PC-3 (cell line): Measurements from ENCODE around the gene CDK18. TPM values are rescaled to one million over a fixed set of nuclear protein-coding genes. Genes with fewer than 3 reads are reported as not detected.

ENCODE experiments used
- ATAC-seq: fragments of 200-7000 bp; cut with Tn5 transposase; 2 replicates; pipeline ENCODE4 v1.9.1; 2020; ENCODE audit warnings: mild to moderate bottlenecking, moderate library complexity
- BruUV-seq: library from RNA; stranded (reverse); fragments of 400-500 nt; replicated peaks from 2 replicates; lab custom pipeline; 2021; lab: Mats Ljungman, UMichigan
- CTCF ChIA-PET: fragments of 300-600 bp; sonication (Branson Sonifier 250); formaldehyde crosslinking; loops from one replicate; lab custom pipeline; 2022; ENCODE audit warnings: antibody characterized with exemption; lab: Charles Lee
- POLR2A ChIA-PET: fragments of 300-600 bp; sonication (Branson Sonifier 250); formaldehyde crosslinking; loops from one replicate; lab custom pipeline; 2022; ENCODE audit warnings: antibody characterized with exemption; ENCODE audit not compliant: unreplicated experiment; lab: Charles Lee
- DNase-seq: peaks from one replicate; pipeline ENCODE4 v3.0.0-alpha.2; 2015
- H2AFZ ChIP-seq: fragments of 300-600 bp; sonication (generic); 2 replicates; pipeline ENCODE4 v1.6.0; 2016; ENCODE audit warnings: antibody characterized with exemption, low read length
- H3F3A ChIP-seq: fragments of 300-600 bp; sonication (generic); one replicate; pipeline ENCODE4 v1.6.0; 2017; ENCODE audit warnings: antibody characterized with exemption, low read length, control low read depth, mild to moderate bottlenecking; ENCODE audit not compliant: unreplicated experiment
- H3K27ac ChIP-seq: fragments of 300-600 bp; sonication (generic); 2 replicates; pipeline ENCODE4 v1.5.1; 2016; ENCODE audit warnings: mild to moderate bottlenecking, low read length
- H3K27me3 ChIP-seq: fragments of 300-600 bp; sonication (generic); 2 replicates; pipeline ENCODE4 v1.6.1; 2016; ENCODE audit warnings: low read length, mixed read lengths
- H3K36me3 ChIP-seq: fragments of 300-600 bp; sonication (generic); 2 replicates; pipeline ENCODE4 v1.6.1; 2016; ENCODE audit warnings: low read depth, mixed run types, low read length, mixed read lengths
- H3K4me1 ChIP-seq: fragments of 300-600 bp; sonication (generic); 2 replicates; pipeline ENCODE4 v1.5.1; 2016; ENCODE audit warnings: low read length; ENCODE audit not compliant: insufficient read depth
- H3K4me2 ChIP-seq: fragments of 300-600 bp; sonication (generic); 2 replicates; pipeline ENCODE4 v1.6.0; 2016; ENCODE audit warnings: low read length
- H3K4me3 ChIP-seq: fragments of 300-600 bp; sonication (generic); 2 replicates; pipeline ENCODE4 v1.5.1; 2016; ENCODE audit warnings: mild to moderate bottlenecking, low read length, mixed read lengths
- H3K79me2 ChIP-seq: fragments of 300-600 bp; sonication (generic); 2 replicates; pipeline ENCODE4 v1.6.1; 2017; ENCODE audit warnings: low read length, mixed read lengths
- H3K9ac ChIP-seq: fragments of 300-600 bp; sonication (generic); 2 replicates; pipeline ENCODE4 v1.6.0; 2016; ENCODE audit warnings: mild to moderate bottlenecking, low read length
- H3K9me2 ChIP-seq: fragments of 300-600 bp; sonication (generic); replicated peaks from 2 replicates; pipeline ENCODE4 v1.6.1; 2016; ENCODE audit warnings: mixed run types, low read length, mixed read lengths
- H3K9me3 ChIP-seq: fragments of 300-600 bp; sonication (generic); 2 replicates; pipeline ENCODE4 v1.6.1; 2016; ENCODE audit warnings: low read length, mixed read lengths
- H4K20me1 ChIP-seq: fragments of 300-600 bp; sonication (generic); 2 replicates; pipeline ENCODE4 v1.6.1; 2016; ENCODE audit warnings: low read length, mixed read lengths
- EZH2 ChIP-seq: fragments of 300-600 bp; sonication (generic); IDR thresholded peaks from one replicate; pipeline ENCODE4 v1.6.1; 2017; ENCODE audit warnings: antibody characterized with exemption, mild to moderate bottlenecking, low read length; ENCODE audit not compliant: unreplicated experiment
- EZH2phosphoT487 ChIP-seq: fragments of 300-600 bp; sonication (generic); IDR thresholded peaks from 2 replicates; pipeline ENCODE4 v1.6.1; 2018; ENCODE audit warnings: mild to moderate bottlenecking, antibody characterized with exemption, low read length, borderline replicate concordance
- intact Hi-C: fragments of 100-400 bp; cut with micrococcal nuclease; formaldehyde crosslinking; loops from 2 replicates; pipeline ENCODE4 v1.9.0; 2023
- total RNA-seq: library from RNA; depleted of rRNA; stranded (reverse); fragments of >200 nt; gene quantifications from 2 replicates; pipeline ENCODE4 v1.2.3, GENCODE V29; 2014
- TF ChIP-seq, protein P1 (sequence below): fragments of 300-600 bp; sonication (generic); conservative IDR thresholded peaks from 2 replicates; pipeline ENCODE4 v1.5.1; 2017; ENCODE audit warnings: antibody characterized with exemption, low read depth, mild to moderate bottlenecking, low read length

The CDK18 gene
- total RNA-seq, 1 experiment from 2014 or later: 13.2 TPM

DNA sequence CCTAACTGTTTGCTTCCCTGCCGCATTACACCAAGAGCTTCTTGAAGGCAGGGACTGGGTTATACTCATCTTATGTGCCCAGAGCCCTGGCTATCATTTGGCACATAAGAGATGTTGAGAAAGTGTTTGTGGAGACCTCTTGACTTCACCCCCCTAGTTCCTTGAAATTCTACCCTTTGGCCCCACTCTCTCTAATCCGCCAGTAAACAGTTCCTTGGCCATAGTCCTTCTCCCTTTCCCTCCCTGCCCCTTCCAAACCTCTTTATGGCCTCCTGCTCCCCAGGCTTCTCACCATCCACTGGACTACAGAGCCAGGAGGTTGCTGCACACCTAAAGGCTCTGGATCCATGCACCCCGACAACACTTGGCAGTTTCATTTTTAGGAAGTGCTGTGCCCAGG, 1.5 kb upstream of the CDK18 start:
- no peak overlapping the region for H3K4me3 ChIP-seq
- CTCF ChIA-PET: no interaction called here
- intact Hi-C loops: no loop called here
- POLR2A ChIA-PET: no interaction called here
- H4K20me1 ChIP-seq: no peaks in the 10 kb centered on the region
- H3K27me3 ChIP-seq: no peaks in the 10 kb centered on the region
- no peak overlapping the region for H3K4me2 ChIP-seq
- H3K4me1 ChIP-seq: peaks cover 17% of the 10 kb centered on the region
- BruUV-seq: no TSS peak
- H3K79me2 ChIP-seq: peaks cover 11% of the 10 kb centered on the region
- H3K36me3 ChIP-seq: no peaks in the 10 kb centered on the region
- H3K9me2 ChIP-seq: no peaks in the 10 kb centered on the region
- DNase-seq (no peak), ATAC-seq (no peak)
- no peak overlapping the region for H3K9ac ChIP-seq
- H3F3A ChIP-seq: no peaks in the 10 kb centered on the region
- TF ChIP-seq, protein P1, sequence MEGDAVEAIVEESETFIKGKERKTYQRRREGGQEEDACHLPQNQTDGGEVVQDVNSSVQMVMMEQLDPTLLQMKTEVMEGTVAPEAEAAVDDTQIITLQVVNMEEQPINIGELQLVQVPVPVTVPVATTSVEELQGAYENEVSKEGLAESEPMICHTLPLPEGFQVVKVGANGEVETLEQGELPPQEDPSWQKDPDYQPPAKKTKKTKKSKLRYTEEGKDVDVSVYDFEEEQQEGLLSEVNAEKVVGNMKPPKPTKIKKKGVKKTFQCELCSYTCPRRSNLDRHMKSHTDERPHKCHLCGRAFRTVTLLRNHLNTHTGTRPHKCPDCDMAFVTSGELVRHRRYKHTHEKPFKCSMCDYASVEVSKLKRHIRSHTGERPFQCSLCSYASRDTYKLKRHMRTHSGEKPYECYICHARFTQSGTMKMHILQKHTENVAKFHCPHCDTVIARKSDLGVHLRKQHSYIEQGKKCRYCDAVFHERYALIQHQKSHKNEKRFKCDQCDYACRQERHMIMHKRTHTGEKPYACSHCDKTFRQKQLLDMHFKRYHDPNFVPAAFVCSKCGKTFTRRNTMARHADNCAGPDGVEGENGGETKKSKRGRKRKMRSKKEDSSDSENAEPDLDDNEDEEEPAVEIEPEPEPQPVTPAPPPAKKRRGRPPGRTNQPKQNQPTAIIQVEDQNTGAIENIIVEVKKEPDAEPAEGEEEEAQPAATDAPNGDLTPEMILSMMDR: no peak
- no peak for TF ChIP-seq EZH2phosphoT487
- no peaks in the 10 kb centered on the region for H3K9me3 ChIP-seq
- no peak overlapping the region for H3K27ac ChIP-seq
- no peak overlapping the region for H2AFZ ChIP-seq

GRCh38 chr1:205505076-205505729, 734 bp downstream of the CDK18 start:
- CTCF ChIA-PET: no interaction called here
- Histone ChIP-seq H3K27me3 (no peaks in the 10 kb centered on the region), H3K4me1 (peaks cover 14% of the 10 kb centered on the region), H4K20me1 (no peaks in the 10 kb centered on the region), H3K79me2 (peaks cover 11% of the 10 kb centered on the region), H3K9me3 (no peaks in the 10 kb centered on the region), H3F3A (no peaks in the 10 kb centered on the region), H3K4me3 (peak overlapping the region; percentile 69), H3K36me3 (no peaks in the 10 kb centered on the region), H3K4me2 (peak overlapping the region; percentile 90), H3K27ac (no peak overlapping the region), H3K9me2 (no peaks in the 10 kb centered on the region), H3K9ac (peak overlapping the region; percentile 40), H2AFZ (peak overlapping the region; percentile 95)
- DNase-seq (no peak), ATAC-seq (peak; percentile 3)
- no TSS peak for BruUV-seq
- TF ChIP-seq EZH2 (no peak), EZH2phosphoT487 (no peak)
- TF ChIP-seq, protein P1: no peak
- POLR2A ChIA-PET: no interaction called here
- intact Hi-C loops: no loop called here

- Histone ChIP-seq H2AFZ (no peak overlapping the region), H3K4me1 (peaks cover 14% of the 10 kb centered on the region), H3K79me2 (peaks cover 11% of the 10 kb centered on the region), H3K4me2 (peak overlapping the region; percentile 90), H4K20me1 (no peaks in the 10 kb centered on the region), H3K27me3 (no peaks in the 10 kb centered on the region), H3K36me3 (no peaks in the 10 kb centered on the region), H3K4me3 (peak overlapping the region; percentile 69), H3F3A (no peaks in the 10 kb centered on the region), H3K9me3 (no peaks in the 10 kb centered on the region), H3K9me2 (no peaks in the 10 kb centered on the region), H3K27ac (no peak overlapping the region), H3K9ac (no peak overlapping the region)
- DNase-seq (peak; percentile 20), ATAC-seq (no peak)
- ChIA-PET POLR2A (no interaction called here), CTCF (no interaction called here)
- no TSS peak for BruUV-seq
- TF ChIP-seq EZH2 (no peak), EZH2phosphoT487 (no peak)
- TF ChIP-seq, protein P1: no peak
- intact Hi-C loops: no loop called here
These were observed 1.3 kb downstream of the CDK18 start for GRCh38 chr1:205505791-205506190.
